CD4-positive, alpha-beta T cell (primary cell): ENCODE results near the gene TAS1R2. TPM values are rescaled to one million over a fixed set of nuclear protein-coding genes. Genes with fewer than 3 reads are reported as not detected.

ENCODE experiments used
- ATAC-seq: fragments of 200-7000 bp; cut with Tn5 transposase; one replicate; pipeline ENCODE4 v1.10.0; 2022; ENCODE audit warnings: mild to moderate bottlenecking; ENCODE audit not compliant: poor library complexity
- CTCF ChIA-PET: fragments of 350-600 bp; sonication (Branson Sonifier 250); formaldehyde crosslinking; loops from one replicate; lab custom pipeline; 2021; ENCODE audit warnings: antibody characterized with exemption, inconsistent platforms; lab: Charles Lee
- POLR2A ChIA-PET: fragments of 350-600 bp; sonication (Branson Sonifier 250); formaldehyde crosslinking; loops from one replicate; lab custom pipeline; 2021; ENCODE audit warnings: antibody characterized with exemption, inconsistent platforms; lab: Charles Lee
- DNase-seq, 14 experiments: peaks; one replicate each; pipeline ENCODE4 v3.0.0-alpha.2; 2013 to 2020; ENCODE audit warnings: mixed read lengths in 2 of 14
- H3K27ac ChIP-seq, 2 donors: one replicate each; pipeline versions ENCODE4 v1.5.1 to v1.7.0; 2013; ENCODE audit warnings: low read length in 2 of 2, low read depth in 1 of 2, mild to moderate bottlenecking in 1 of 2
- H3K27me3 ChIP-seq, 2 experiments: 1 replicate in 1 of 2; 2 replicates in 1 of 2; pipeline versions ENCODE4 v1.6.1 to v1.7.0; 2013; ENCODE audit warnings: low read length in 2 of 2, control low read depth in 1 of 2, mild to moderate bottlenecking in 1 of 2, moderate library complexity in 1 of 2; ENCODE audit not compliant: insufficient read depth in 2 of 2, control insufficient read depth in 1 of 2
- H3K36me3 ChIP-seq: one replicate; pipeline ENCODE4 v1.6.1; 2013; ENCODE audit warnings: low read length, control low read depth; ENCODE audit not compliant: insufficient read depth
- H3K4me1 ChIP-seq: one replicate; pipeline ENCODE4 v1.6.1; 2013; ENCODE audit warnings: low read length, control low read depth; ENCODE audit not compliant: insufficient read depth
- H3K4me3 ChIP-seq: one replicate; pipeline ENCODE4 v1.5.1; 2013; ENCODE audit warnings: mild to moderate bottlenecking, low read length, moderate library complexity
- H3K9me3 ChIP-seq, 2 experiments: 1 replicate in 1 of 2; 2 replicates in 1 of 2; pipeline versions ENCODE4 v1.6.1 to v1.7.0; 2013; ENCODE audit warnings: low read length in 2 of 2, mild to moderate bottlenecking in 2 of 2, control low read depth in 1 of 2, moderate library complexity in 1 of 2; ENCODE audit not compliant: control insufficient read depth in 1 of 2, insufficient read depth in 1 of 2
- H3K27ac Mint-ChIP-seq: one replicate; pipeline ENCODE4 v1.8.0; 2020; ENCODE audit warnings: mixed read lengths
- H3K27me3 Mint-ChIP-seq: one replicate; pipeline ENCODE4 v1.8.0; 2021; ENCODE audit warnings: mixed read lengths
- H3K36me3 Mint-ChIP-seq: one replicate; pipeline ENCODE4 v1.8.0; 2021; ENCODE audit warnings: low read depth, mixed read lengths
- H3K4me1 Mint-ChIP-seq: one replicate; pipeline ENCODE4 v1.8.0; 2021; ENCODE audit warnings: low read depth, mixed read lengths
- H3K4me3 Mint-ChIP-seq: one replicate; pipeline ENCODE4 v1.8.0; 2020; ENCODE audit warnings: mild to moderate bottlenecking, mixed read lengths
- H3K9me3 Mint-ChIP-seq: one replicate; pipeline ENCODE4 v1.8.0; 2020; ENCODE audit warnings: mixed read lengths
- intact Hi-C, 2 experiments: fragments of 100-400 bp; cut with DNase I in 1 of 2; cut with micrococcal nuclease in 1 of 2; formaldehyde crosslinking; loops; one replicate each; pipeline versions ENCODE4 v1.15.1 to v1.9.0; 2023 to 2025; cut with DNase I, micrococcal nuclease
- total RNA-seq, 174 experiments: library from RNA in 2 of 174; stranded (reverse) in 2 of 174; gene quantifications; one replicate each; pipeline ENCODE4 v1.2.3 and lab custom pipeline; 2021 to 2026
- TF ChIP-seq, protein P1 (sequence below): fragments of 200-600 bp; IDR thresholded peaks from one replicate; pipeline ENCODE4 v1.8.0; 2022; ENCODE audit warnings: antibody characterized with exemption, mild to moderate bottlenecking

The TAS1R2 gene
- total RNA-seq, 2 experiments from 2014 or later, result not detected

DNA sequence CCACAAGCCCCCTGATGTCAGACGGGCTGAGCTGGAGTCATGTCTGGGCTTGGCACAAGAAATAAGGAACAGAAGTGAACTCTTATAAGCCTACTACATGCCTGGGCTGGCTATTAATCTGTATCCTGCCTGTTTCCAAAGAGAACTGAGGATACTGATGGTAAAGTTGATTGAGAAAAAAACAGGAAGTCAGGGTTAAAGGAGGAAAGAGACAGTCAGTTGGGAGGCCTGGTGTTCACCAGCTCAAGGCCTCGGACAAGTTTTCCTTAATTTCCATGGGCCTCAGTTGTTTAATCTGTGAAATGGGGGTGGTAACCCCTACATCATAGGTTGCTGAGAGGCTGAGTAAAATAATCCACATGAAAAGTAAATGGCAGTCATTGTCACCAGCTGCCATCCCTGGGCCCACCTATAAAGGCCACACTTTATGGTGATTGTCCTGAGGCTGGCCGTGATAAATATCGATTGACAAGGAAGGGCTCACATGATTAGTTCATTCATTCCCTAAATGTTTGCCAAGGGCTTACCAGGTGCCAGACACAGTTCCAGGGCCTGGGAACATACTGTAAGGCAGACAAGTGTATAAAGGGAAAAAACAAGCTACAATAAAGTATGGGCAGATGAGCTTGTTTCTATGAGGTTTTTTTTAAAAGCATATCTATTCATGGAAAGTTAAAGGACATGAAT is 40.0 kb upstream of the TAS1R2 start:
- H3K36me3 Mint-ChIP-seq, result peaks cover 9% of the 10 kb centered on the region
- TF ChIP-seq, protein P1, sequence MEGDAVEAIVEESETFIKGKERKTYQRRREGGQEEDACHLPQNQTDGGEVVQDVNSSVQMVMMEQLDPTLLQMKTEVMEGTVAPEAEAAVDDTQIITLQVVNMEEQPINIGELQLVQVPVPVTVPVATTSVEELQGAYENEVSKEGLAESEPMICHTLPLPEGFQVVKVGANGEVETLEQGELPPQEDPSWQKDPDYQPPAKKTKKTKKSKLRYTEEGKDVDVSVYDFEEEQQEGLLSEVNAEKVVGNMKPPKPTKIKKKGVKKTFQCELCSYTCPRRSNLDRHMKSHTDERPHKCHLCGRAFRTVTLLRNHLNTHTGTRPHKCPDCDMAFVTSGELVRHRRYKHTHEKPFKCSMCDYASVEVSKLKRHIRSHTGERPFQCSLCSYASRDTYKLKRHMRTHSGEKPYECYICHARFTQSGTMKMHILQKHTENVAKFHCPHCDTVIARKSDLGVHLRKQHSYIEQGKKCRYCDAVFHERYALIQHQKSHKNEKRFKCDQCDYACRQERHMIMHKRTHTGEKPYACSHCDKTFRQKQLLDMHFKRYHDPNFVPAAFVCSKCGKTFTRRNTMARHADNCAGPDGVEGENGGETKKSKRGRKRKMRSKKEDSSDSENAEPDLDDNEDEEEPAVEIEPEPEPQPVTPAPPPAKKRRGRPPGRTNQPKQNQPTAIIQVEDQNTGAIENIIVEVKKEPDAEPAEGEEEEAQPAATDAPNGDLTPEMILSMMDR, result no peak
- Histone ChIP-seq H3K27ac (no peak overlapping the region), H3K36me3 (peaks cover under 1% of the 10 kb centered on the region), H3K4me1 (peaks cover 30% of the 10 kb centered on the region), H3K9me3 (no peaks in the 10 kb centered on the region), H3K27me3 (no peaks in the 10 kb centered on the region), H3K4me3 (no peak overlapping the region)
- no peak for DNase-seq
- ChIA-PET CTCF (interaction anchor here (1.1 to 1.7 kb wide), 2 partner anchors 15 to 57 kb away, joined by 3 to 6 read pairs; partner anchors contain the start of gene IFFO2), POLR2A (interaction anchor here (0.6 kb wide), 1 partner anchor 275 kb away, joined by 4 read pairs; no protein-coding TSS in a partner anchor)
- H3K4me3 Mint-ChIP-seq, result no peak overlapping the region
- no peaks in the 10 kb centered on the region for H3K27me3 Mint-ChIP-seq
- no peak overlapping the region for H3K27ac Mint-ChIP-seq
- no peak for ATAC-seq
- H3K9me3 Mint-ChIP-seq, result no peaks in the 10 kb centered on the region
- intact Hi-C loops, result loop anchor here (10.0 kb wide), 2 partner anchors 755 to 985 kb away; partner anchors contain the start of gene OTUD3 (in 1 of the 2)
- H3K4me1 Mint-ChIP-seq, result peaks cover 30% of the 10 kb centered on the region

- no peak for ATAC-seq
- H3K9me3 ChIP-seq, result no peaks in the 10 kb centered on the region
- H3K27ac ChIP-seq, result no peak overlapping the region
- H3K4me1 ChIP-seq, result peaks cover 28% of the 10 kb centered on the region
- DNase-seq, result no peak
- H3K27ac Mint-ChIP-seq, result no peak overlapping the region
- no peaks in the 10 kb centered on the region for H3K27me3 Mint-ChIP-seq
- H3K4me1 Mint-ChIP-seq, result peaks cover 29% of the 10 kb centered on the region
- peaks cover 9% of the 10 kb centered on the region for H3K36me3 Mint-ChIP-seq
- no peak overlapping the region for H3K4me3 Mint-ChIP-seq
- H3K4me3 ChIP-seq, result no peak overlapping the region
- ChIA-PET CTCF (interaction anchor here (1.1 to 2.0 kb wide), 2 partner anchors 14 to 58 kb away, joined by 3 to 5 read pairs; partner anchors contain the start of gene IFFO2), POLR2A (no interaction called here)
- intact Hi-C loops, result no loop called here
- H3K36me3 ChIP-seq, result no peaks in the 10 kb centered on the region
- TF ChIP-seq, protein P1, result no peak
- no peaks in the 10 kb centered on the region for H3K9me3 Mint-ChIP-seq
- H3K27me3 ChIP-seq, result no peaks in the 10 kb centered on the region
Measured at GRCh38 chr1:18898567-18898966, 39.1 kb upstream of the TAS1R2 start.

- no peak overlapping the region for H3K27ac ChIP-seq
- H3K4me3 Mint-ChIP-seq, result no peak overlapping the region
- intact Hi-C loops, result no loop called here
Measured at GRCh38 chr1:18895317-18895716, 35.9 kb upstream of the TAS1R2 start.

More at GRCh38 chr1:18895317-18895716, 35.9 kb upstream of the TAS1R2 start:
- DNase-seq (no peak), ATAC-seq (no peak)
- no peak overlapping the region for H3K27ac Mint-ChIP-seq
- H3K36me3 ChIP-seq, result no peaks in the 10 kb centered on the region
- POLR2A ChIA-PET, result no interaction called here
- no peaks in the 10 kb centered on the region for H3K9me3 Mint-ChIP-seq
- TF ChIP-seq, protein P1, result no peak
- no peaks in the 10 kb centered on the region for H3K27me3 Mint-ChIP-seq
- no peak overlapping the region for H3K4me3 ChIP-seq
- no peaks in the 10 kb centered on the region for H3K27me3 ChIP-seq
- H3K4me1 Mint-ChIP-seq, result peaks cover 4% of the 10 kb centered on the region
- no peaks in the 10 kb centered on the region for H3K9me3 ChIP-seq
- CTCF ChIA-PET, result interaction anchor here (1.0 to 1.3 kb wide), 2 partner anchors 12 to 77 kb away, joined by 3 read pairs; no protein-coding TSS in a partner anchor
- H3K4me1 ChIP-seq, result peaks cover 3% of the 10 kb centered on the region
- H3K36me3 Mint-ChIP-seq, result no peaks in the 10 kb centered on the region
